Calu3 (cell line): ENCODE measurements around the gene DHDH. TPM values are rescaled to one million over a fixed set of nuclear protein-coding genes. Genes with fewer than 3 reads are reported as not detected.

Experiments
- BruUV-seq: library from RNA; stranded (reverse); fragments of 400-500 nt; replicated peaks from 2 replicates; lab custom pipeline; 2021; lab: Mats Ljungman, UMichigan
- CTCF ChIA-PET: fragments of 300-600 bp; sonication (Branson Sonifier 250); formaldehyde crosslinking; loops from one replicate; lab custom pipeline; 2022; ENCODE audit warnings: antibody characterized with exemption; lab: Charles Lee
- DNase-seq: peaks from one replicate; pipeline ENCODE4 v3.0.0; 2022
- H3K27ac Mint-ChIP-seq: one replicate; pipeline ENCODE4 v1.8.0; 2022; ENCODE audit warnings: mixed read lengths; ENCODE audit not compliant: unreplicated experiment
- H3K27me3 Mint-ChIP-seq: one replicate; pipeline ENCODE4 v1.8.0; 2022; ENCODE audit warnings: mixed read lengths; ENCODE audit not compliant: unreplicated experiment
- H3K36me3 Mint-ChIP-seq: one replicate; pipeline ENCODE4 v1.8.0; 2022; ENCODE audit warnings: mild to moderate bottlenecking, moderate library complexity, mixed read lengths; ENCODE audit not compliant: insufficient read depth, unreplicated experiment
- H3K4me1 Mint-ChIP-seq: one replicate; pipeline ENCODE4 v1.8.0; 2022; ENCODE audit warnings: mild to moderate bottlenecking, low read depth, mixed read lengths; ENCODE audit not compliant: unreplicated experiment
- H3K4me3 Mint-ChIP-seq: one replicate; pipeline ENCODE4 v1.8.0; 2022; ENCODE audit warnings: mild to moderate bottlenecking, low read depth, moderate library complexity, mixed read lengths; ENCODE audit not compliant: unreplicated experiment
- H3K9me3 Mint-ChIP-seq: one replicate; pipeline ENCODE4 v1.8.0; 2022; ENCODE audit warnings: low read depth, mixed read lengths; ENCODE audit not compliant: unreplicated experiment
- CTCF ChIP-seq: fragments of 200-600 bp; IDR thresholded peaks from one replicate; pipeline ENCODE4 v1.8.0; 2022; ENCODE audit warnings: antibody characterized with exemption; ENCODE audit not compliant: unreplicated experiment
- intact Hi-C: fragments of 100-400 bp; cut with micrococcal nuclease; formaldehyde crosslinking; loops from one replicate; pipeline ENCODE4 v1.10.0; 2022; ENCODE audit not compliant: unreplicated experiment
- total RNA-seq: library from RNA; stranded (reverse); gene quantifications from 2 replicates; pipeline ENCODE4 v1.2.3, GENCODE V29; 2022

The DHDH gene
- total RNA-seq, 1 experiment from 2014 or later, result 2.1 TPM

GRCh38 chr19:48985711-48986110 is 52.2 kb downstream of the DHDH start:
- Mint-ChIP-seq H3K27me3 (no peaks in the 10 kb centered on the region), H3K4me1 (peaks cover 9% of the 10 kb centered on the region), H3K36me3 (peaks cover 57% of the 10 kb centered on the region), H3K9me3 (no peaks in the 10 kb centered on the region), H3K27ac (no peak overlapping the region), H3K4me3 (no peak overlapping the region)
- no peak for DNase-seq
- CTCF ChIA-PET, result no interaction called here
- no TSS peak for BruUV-seq
- no peak for TF ChIP-seq CTCF
- intact Hi-C loops, result no loop called here

GRCh38 chr19:48986211-48986610 is 52.7 kb downstream of the DHDH start:
- H3K27ac Mint-ChIP-seq, result no peak overlapping the region
- no TSS peak for BruUV-seq
- peaks cover 59% of the 10 kb centered on the region for H3K36me3 Mint-ChIP-seq
- H3K4me1 Mint-ChIP-seq, result peaks cover 14% of the 10 kb centered on the region
- H3K9me3 Mint-ChIP-seq, result no peaks in the 10 kb centered on the region
- no peak overlapping the region for H3K4me3 Mint-ChIP-seq
- no peak for DNase-seq
- intact Hi-C loops, result no loop called here
- TF ChIP-seq CTCF, result no peak
- no peaks in the 10 kb centered on the region for H3K27me3 Mint-ChIP-seq
- CTCF ChIA-PET, result interaction anchor here (0.6 kb wide), 1 partner anchor 105 kb away, joined by 4 read pairs; no protein-coding TSS in a partner anchor

GRCh38 chr19:48987323-48987722 is 53.8 kb downstream of the DHDH start:
- intact Hi-C loops, result no loop called here
- H3K27me3 Mint-ChIP-seq, result no peaks in the 10 kb centered on the region
- BruUV-seq, result no TSS peak
- peaks cover 56% of the 10 kb centered on the region for H3K36me3 Mint-ChIP-seq
- no peak for TF ChIP-seq CTCF
- H3K4me3 Mint-ChIP-seq, result no peak overlapping the region
- DNase-seq, result no peak
- peaks cover 15% of the 10 kb centered on the region for H3K4me1 Mint-ChIP-seq
- CTCF ChIA-PET, result no interaction called here
- no peak overlapping the region for H3K27ac Mint-ChIP-seq
- H3K9me3 Mint-ChIP-seq, result no peaks in the 10 kb centered on the region

GRCh38 chr19:48988286-48988685 is 54.8 kb downstream of the DHDH start:
- peaks cover 59% of the 10 kb centered on the region for H3K36me3 Mint-ChIP-seq
- no peaks in the 10 kb centered on the region for H3K9me3 Mint-ChIP-seq
- H3K27me3 Mint-ChIP-seq, result no peaks in the 10 kb centered on the region
- no peak for DNase-seq
- H3K4me3 Mint-ChIP-seq, result no peak overlapping the region
- H3K27ac Mint-ChIP-seq, result no peak overlapping the region
- no TSS peak for BruUV-seq
- CTCF ChIA-PET, result interaction anchor here (1.1 kb wide), 1 partner anchor 8 kb away, joined by 3 read pairs; no protein-coding TSS in a partner anchor
- peaks cover 15% of the 10 kb centered on the region for H3K4me1 Mint-ChIP-seq
- intact Hi-C loops, result no loop called here
- no peak for TF ChIP-seq CTCF
